Suprapubic skin (tissue), 4 donors: Measurements from ENCODE around the gene WIPF3.

ENCODE experiments used
- EP300 ChIP-seq: sonication (generic); formaldehyde crosslinking; IDR thresholded peaks from one replicate; pipeline ENCODE4 v1.6.1; 2017; ENCODE audit warnings: antibody characterized with exemption
- POLR2A ChIP-seq, 2 donors: fragments of 450-650 bp; IDR thresholded peaks; one replicate each; pipeline ENCODE4 v1.6.1; 2017; ENCODE audit warnings: antibody characterized with exemption in 2 of 2, mild to moderate bottlenecking in 2 of 2, moderate library complexity in 2 of 2
- POLR2AphosphoS5 ChIP-seq, 3 donors: sonication (generic); formaldehyde crosslinking; IDR thresholded peaks; one replicate each; pipeline ENCODE4 v1.6.1; 2017; ENCODE audit warnings: antibody characterized with exemption in 3 of 3
- TF ChIP-seq, protein P1 (sequence below), 2 donors: fragments of 200-600 bp in 1 of 2; fragments of 450-650 bp in 1 of 2; sonication (generic) in 1 of 2; IDR thresholded peaks; one replicate each; pipeline ENCODE4 v1.5.1; 2016 to 2019; ENCODE audit warnings: antibody characterized with exemption in 2 of 2, mild to moderate bottlenecking in 1 of 2, moderate library complexity in 1 of 2

DNA sequence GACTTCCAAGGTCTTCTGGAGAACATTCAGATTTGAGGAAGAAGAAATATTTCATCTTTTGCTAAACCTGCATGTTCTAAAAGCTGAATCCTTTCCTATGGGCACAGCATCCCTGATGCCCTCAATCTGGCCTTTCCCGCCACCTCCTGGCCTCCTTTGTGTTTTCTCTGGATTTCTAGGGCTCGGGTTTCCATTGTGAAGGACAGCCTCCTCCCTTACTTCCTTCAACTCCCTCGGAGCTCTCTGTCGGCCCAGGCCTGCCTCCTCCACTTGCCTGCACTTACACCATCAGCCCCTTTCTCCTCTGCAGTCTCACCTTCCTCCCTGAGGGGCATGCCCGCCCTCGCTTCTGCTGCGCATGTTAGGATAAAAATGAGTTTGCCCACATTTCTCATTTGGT lies 75.4 kb downstream of the WIPF3 start:
- TF ChIP-seq POLR2A (IDR thresholded peaks at IDR 0.05), result no peak
- TF ChIP-seq, protein P1, sequence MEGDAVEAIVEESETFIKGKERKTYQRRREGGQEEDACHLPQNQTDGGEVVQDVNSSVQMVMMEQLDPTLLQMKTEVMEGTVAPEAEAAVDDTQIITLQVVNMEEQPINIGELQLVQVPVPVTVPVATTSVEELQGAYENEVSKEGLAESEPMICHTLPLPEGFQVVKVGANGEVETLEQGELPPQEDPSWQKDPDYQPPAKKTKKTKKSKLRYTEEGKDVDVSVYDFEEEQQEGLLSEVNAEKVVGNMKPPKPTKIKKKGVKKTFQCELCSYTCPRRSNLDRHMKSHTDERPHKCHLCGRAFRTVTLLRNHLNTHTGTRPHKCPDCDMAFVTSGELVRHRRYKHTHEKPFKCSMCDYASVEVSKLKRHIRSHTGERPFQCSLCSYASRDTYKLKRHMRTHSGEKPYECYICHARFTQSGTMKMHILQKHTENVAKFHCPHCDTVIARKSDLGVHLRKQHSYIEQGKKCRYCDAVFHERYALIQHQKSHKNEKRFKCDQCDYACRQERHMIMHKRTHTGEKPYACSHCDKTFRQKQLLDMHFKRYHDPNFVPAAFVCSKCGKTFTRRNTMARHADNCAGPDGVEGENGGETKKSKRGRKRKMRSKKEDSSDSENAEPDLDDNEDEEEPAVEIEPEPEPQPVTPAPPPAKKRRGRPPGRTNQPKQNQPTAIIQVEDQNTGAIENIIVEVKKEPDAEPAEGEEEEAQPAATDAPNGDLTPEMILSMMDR (IDR thresholded peaks at IDR 0.05), result no peak
- no peak for TF ChIP-seq EP300
- no peak for TF ChIP-seq POLR2AphosphoS5 (IDR thresholded peaks at IDR 0.05)
